Measurements from ENCODE around the gene KDM2A. TPM values are rescaled to one million over a fixed set of nuclear protein-coding genes. Genes with fewer than 3 reads are reported as not detected.
"Not testable (repeated sequence)": the region's sequence is repeated elsewhere in the genome, so short reads cannot be mapped to it uniquely, and the experiment has no call there.

The KDM2A gene
- total RNA-seq, 1 experiment from 2014 or later = 65.3 TPM

DNA sequence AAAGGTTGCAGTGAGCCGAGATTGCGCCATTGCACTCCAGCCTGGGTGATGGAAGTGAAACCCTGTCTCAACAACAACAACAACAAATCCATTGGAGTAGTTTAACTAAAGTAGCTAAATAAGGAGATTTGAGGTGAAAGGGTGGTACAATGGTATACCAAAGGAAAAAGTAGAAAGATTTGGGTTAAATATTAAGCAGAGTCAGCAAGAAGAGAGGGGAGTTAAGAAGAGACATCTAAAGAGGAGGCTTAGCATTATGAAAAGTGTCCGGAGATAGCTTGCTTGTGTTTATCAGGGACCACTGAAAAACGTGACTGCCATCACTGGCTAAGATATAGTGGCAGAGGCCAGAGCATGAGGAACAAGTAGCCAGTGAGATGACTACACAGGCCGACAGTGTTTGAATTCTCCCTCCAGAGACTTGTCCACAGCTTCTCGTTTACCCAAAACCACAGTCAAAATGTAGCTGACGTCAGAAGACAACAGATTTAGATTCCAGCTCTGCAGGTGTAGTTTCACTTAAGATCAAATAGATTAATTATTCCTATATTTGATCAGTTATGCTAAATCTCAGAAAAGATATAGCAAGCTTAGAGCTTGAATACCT is 114.6 kb downstream of the KDM2A start:
- DNase-seq = no peak
- no peaks in the 10 kb centered on the region for H3K9me2 ChIP-seq (replicated peaks; ENCODE audit: low read length)
- ChIA-PET CTCF (no interaction called here), POLR2A (ENCODE audit: unreplicated experiment) (no interaction called here)
- no peak overlapping the region for H3K9ac ChIP-seq (ENCODE audit: low read length)
- peaks cover 7% of the 10 kb centered on the region for H3F3A ChIP-seq (ENCODE audit: low read length, unreplicated experiment)
- ATAC-seq = no peak
- no peak overlapping the region for H3K4me2 ChIP-seq (ENCODE audit: low read length)
- H3K27me3 ChIP-seq (ENCODE audit: low read length) = no peaks in the 10 kb centered on the region
- peaks cover 17% of the 10 kb centered on the region for H3K79me2 ChIP-seq (ENCODE audit: low read length)
- no peaks in the 10 kb centered on the region for H4K20me1 ChIP-seq (ENCODE audit: low read length)
- H3K27ac ChIP-seq (ENCODE audit: low read length) = no peak overlapping the region
- H3K36me3 ChIP-seq (ENCODE audit: low read depth, low read length) = peaks cover 25% of the 10 kb centered on the region
- BruUV-seq (replicated peaks) = no TSS peak
- intact Hi-C loops (cut with micrococcal nuclease) = no loop called here
- no peak overlapping the region for H3K4me3 ChIP-seq (ENCODE audit: low read length)
- no peak overlapping the region for H2AFZ ChIP-seq (ENCODE audit: low read length)
- H3K4me1 ChIP-seq (ENCODE audit: insufficient read depth, low read length) = peaks cover 15% of the 10 kb centered on the region
- H3K9me3 ChIP-seq (ENCODE audit: low read length) = no peaks in the 10 kb centered on the region
- TF ChIP-seq EZH2phosphoT487 (IDR thresholded peaks at IDR 0.05; ENCODE audit: borderline replicate concordance, low read length) = no peak
- TF ChIP-seq CTCF (conservative IDR thresholded peaks at IDR 0.05; ENCODE audit: low read depth, low read length) = no peak
- no peak for TF ChIP-seq EZH2 (IDR thresholded peaks at IDR 0.05; ENCODE audit: low read length, unreplicated experiment)

GRCh38 chr11:67234571-67234970 is 115.5 kb downstream of the KDM2A start:
- Histone ChIP-seq H3K4me1 (ENCODE audit: insufficient read depth, low read length) (peaks cover 24% of the 10 kb centered on the region), H3F3A (ENCODE audit: low read length, unreplicated experiment) (peaks cover 12% of the 10 kb centered on the region), H3K79me2 (ENCODE audit: low read length) (peaks cover 24% of the 10 kb centered on the region), H3K36me3 (ENCODE audit: low read depth, low read length) (peaks cover 20% of the 10 kb centered on the region)
- CTCF ChIA-PET; H3K9ac ChIP-seq (ENCODE audit: low read length); DNase-seq; H4K20me1 ChIP-seq (ENCODE audit: low read length); POLR2A ChIA-PET (ENCODE audit: unreplicated experiment); intact Hi-C loops (cut with micrococcal nuclease); H3K9me2 ChIP-seq (replicated peaks; ENCODE audit: low read length); H3K4me3 ChIP-seq (ENCODE audit: low read length); H3K9me3 ChIP-seq (ENCODE audit: low read length); ATAC-seq; H2AFZ ChIP-seq (ENCODE audit: low read length); H3K4me2 ChIP-seq (ENCODE audit: low read length); BruUV-seq (replicated peaks); H3K27ac ChIP-seq (ENCODE audit: low read length); H3K27me3 ChIP-seq (ENCODE audit: low read length): not testable (repeated sequence)

GRCh38 chr11:67237574-67237973 is 118.5 kb downstream of the KDM2A start:
- TF ChIP-seq CTCF (conservative IDR thresholded peaks at IDR 0.05; ENCODE audit: low read depth, low read length) (no peak), EZH2 (IDR thresholded peaks at IDR 0.05; ENCODE audit: low read length, unreplicated experiment) (no peak), EZH2phosphoT487 (IDR thresholded peaks at IDR 0.05; ENCODE audit: borderline replicate concordance, low read length) (no peak)
- ATAC-seq (no peak), DNase-seq (no peak)
- Histone ChIP-seq H3K9me3 (ENCODE audit: low read length) (no peaks in the 10 kb centered on the region), H3K36me3 (ENCODE audit: low read depth, low read length) (peaks cover 15% of the 10 kb centered on the region), H3K4me1 (ENCODE audit: insufficient read depth, low read length) (peaks cover 21% of the 10 kb centered on the region), H3F3A (ENCODE audit: low read length, unreplicated experiment) (peaks cover 12% of the 10 kb centered on the region), H3K27ac (ENCODE audit: low read length) (no peak overlapping the region), H3K4me2 (ENCODE audit: low read length) (no peak overlapping the region), H3K9me2 (replicated peaks; ENCODE audit: low read length) (no peaks in the 10 kb centered on the region), H2AFZ (ENCODE audit: low read length) (no peak overlapping the region), H3K4me3 (ENCODE audit: low read length) (no peak overlapping the region), H3K79me2 (ENCODE audit: low read length) (peaks cover 52% of the 10 kb centered on the region), H4K20me1 (ENCODE audit: low read length) (peaks cover 21% of the 10 kb centered on the region), H3K9ac (ENCODE audit: low read length) (no peak overlapping the region), H3K27me3 (ENCODE audit: low read length) (no peaks in the 10 kb centered on the region)
- intact Hi-C loops (cut with micrococcal nuclease) = loop anchor here (5.0 kb wide), 2 partner anchors 40 to 75 kb away; no protein-coding TSS in a partner anchor
- ChIA-PET CTCF (no interaction called here), POLR2A (ENCODE audit: unreplicated experiment) (no interaction called here)
- BruUV-seq (replicated peaks) = no TSS peak
